ENCODE results near the gene C19orf12. TPM values are rescaled to one million over a fixed set of nuclear protein-coding genes. Genes with fewer than 3 reads are reported as not detected.
"Not testable (repeated sequence)": the region's sequence is repeated elsewhere in the genome, so short reads cannot be mapped to it uniquely, and the experiment has no call there.

C19orf12 gene
- total RNA-seq, 1 donor from 2014 or later = 45.8 TPM

DNA sequence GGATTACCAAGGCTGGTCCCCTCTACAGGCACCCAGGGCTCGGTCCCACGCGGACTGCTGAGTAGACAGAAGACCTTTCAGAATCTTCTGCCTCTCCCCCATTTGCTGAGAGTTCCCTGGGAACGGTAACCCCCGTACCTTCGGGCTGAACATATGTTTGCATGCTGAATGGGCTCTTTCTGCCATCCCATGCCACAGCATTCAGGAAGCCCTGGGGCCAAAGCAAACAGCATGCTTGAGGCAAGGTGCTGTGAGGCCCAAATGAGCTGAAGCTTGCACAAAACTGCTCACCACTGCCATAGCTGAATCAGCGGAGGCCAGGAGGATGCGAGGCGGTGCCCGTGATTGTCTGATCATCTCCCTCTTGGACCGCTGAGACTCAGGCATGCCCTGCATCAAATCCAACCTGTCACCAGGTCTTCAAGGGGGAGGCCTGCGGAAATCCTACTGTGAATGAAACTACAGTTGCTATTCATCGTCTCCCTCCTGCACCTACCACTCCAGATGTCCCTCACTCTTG, 16.3 kb upstream of the C19orf12 start:
- intact Hi-C loops (cut with micrococcal nuclease) = no loop called here

DNA sequence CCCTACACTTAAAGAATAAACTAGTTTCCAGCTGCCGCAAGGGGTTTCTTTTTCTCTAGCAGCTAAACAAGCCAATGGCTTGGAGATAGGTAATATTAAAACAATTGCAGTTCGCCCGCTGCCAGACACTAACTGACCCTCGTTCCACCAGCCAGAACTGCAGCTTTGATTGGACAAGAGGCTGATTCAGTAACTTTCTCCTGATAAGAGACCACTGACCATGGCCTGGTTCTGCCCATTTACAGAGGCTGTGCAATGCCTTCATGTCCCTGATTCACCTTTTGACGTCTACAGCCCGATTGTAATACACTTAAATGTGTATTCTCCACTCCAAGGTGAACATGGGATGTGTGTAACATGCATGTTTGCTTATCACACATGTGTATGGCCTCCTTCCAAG, 12.8 kb upstream of the C19orf12 start:
- intact Hi-C loops (cut with micrococcal nuclease) = no loop called here

DNA sequence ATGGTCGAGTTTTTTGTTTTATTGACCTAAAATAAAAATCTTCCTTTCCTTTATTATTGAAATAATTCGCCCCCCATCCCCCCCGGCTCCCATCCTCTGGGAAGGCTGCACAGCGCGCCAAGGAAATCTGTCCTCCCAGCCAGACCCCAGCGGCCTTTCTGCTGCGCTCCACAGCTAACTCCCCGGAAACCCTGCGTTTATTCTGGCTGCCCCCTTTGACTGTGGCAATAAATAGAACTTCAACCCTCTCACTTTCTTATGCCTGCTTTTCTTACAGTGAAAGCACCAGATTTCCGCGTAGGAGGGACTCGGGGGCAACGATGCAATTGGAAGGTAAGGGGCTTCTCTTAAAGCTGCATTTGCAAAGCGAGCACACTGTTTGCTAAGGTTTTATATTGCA, 9.7 kb upstream of the C19orf12 start:
- intact Hi-C loops (cut with micrococcal nuclease) = no loop called here

DNA sequence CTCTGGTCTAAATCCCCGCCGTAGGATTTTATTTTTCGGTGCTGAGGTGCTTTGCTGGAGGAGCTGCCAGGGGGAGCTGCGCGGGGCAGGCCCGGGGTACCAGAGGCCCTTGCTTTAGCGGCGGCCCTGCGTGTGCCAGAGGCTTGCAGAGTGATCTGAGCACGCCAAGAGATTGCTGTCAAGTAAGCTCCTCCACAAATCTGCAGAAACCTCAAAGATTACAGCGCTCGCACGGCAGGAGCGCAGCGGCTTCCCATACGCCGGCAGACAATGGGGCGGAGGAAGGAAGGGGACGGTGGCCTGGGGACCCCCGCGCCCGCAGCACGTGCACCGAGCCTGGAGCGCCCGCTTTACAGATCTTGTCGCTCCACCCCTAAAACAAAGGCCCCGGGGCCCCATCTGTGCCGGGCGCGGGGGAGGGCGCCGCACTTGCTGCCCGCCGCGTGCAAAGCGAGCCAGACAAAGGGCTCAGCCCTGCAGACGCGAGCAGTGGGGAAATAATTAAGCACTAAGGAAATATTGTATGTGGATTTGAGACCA, 9.1 kb upstream of the C19orf12 start:
- intact Hi-C loops (cut with micrococcal nuclease) = no loop called here

DNA sequence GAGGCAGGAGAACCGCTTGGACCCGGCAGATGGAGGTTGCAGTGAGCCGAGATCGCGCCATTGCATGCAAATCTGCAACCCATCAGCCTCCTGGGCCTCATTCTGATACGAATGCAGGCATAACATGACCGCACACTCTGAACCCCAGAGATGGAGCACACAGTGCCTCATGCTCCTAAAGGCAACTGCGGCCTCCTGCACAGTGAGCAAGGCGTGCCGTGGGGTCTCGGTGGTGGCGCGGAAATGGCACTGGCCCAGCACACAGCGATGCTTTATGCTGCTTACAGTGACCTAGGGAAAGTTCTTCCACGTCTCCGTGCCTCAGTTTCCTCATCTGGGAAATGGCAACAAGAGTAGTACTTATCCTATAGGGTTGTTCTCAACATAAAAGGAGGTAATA, 2.0 kb upstream of the C19orf12 start:
- intact Hi-C loops (cut with micrococcal nuclease) = loop anchor here (2.0 to 5.0 kb wide), 2 partner anchors 44 to 190 kb away; partner anchors contain the start of gene VSTM2B

DNA sequence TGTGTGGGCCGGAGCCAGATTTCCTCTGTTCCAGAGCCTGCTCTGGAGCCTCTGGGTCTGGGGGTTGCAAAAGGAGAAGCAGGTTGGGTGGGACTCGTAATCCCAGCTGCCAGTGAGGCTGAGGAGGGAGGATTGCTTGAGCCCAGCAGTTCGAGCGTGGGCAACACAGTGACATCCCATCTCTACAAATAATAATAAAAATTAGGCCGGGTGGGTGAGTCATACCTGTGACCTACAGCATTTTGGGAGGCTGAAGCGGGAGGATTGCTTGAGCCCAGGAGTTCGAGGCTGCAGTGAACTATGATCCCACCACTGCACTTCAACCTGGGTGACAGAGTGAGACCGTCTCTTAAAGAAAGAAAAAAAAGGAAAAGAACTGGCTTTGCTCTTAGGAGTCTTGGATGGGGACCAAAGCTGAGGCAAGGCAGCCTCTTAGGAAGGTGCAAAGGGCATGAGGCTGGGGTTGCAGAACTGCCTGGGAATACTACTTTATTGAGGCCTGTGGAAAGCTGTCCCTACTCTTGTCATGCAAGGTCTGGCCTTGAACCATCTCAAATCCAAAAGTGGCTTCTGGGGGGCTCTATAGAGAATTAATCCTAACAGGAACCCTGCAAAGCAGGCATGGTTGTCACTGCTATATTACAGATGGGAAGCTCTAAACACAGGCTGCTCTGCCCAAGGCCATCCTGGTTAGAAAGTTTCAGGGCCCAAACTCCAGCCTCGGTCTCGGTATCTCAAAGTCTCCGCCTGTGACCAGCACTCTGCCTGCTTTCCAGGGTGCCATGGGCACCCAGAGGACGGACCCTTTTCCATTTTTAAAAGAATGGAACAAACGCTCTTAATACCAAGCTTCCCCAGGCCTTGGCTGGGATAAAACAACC, 880 bp upstream of the C19orf12 start:
- intact Hi-C loops (cut with micrococcal nuclease) = loop anchor here (1.0 to 5.0 kb wide), 7 partner anchors 11 to 189 kb away; partner anchors contain the start of genes POP4 and VSTM2B

DNA sequence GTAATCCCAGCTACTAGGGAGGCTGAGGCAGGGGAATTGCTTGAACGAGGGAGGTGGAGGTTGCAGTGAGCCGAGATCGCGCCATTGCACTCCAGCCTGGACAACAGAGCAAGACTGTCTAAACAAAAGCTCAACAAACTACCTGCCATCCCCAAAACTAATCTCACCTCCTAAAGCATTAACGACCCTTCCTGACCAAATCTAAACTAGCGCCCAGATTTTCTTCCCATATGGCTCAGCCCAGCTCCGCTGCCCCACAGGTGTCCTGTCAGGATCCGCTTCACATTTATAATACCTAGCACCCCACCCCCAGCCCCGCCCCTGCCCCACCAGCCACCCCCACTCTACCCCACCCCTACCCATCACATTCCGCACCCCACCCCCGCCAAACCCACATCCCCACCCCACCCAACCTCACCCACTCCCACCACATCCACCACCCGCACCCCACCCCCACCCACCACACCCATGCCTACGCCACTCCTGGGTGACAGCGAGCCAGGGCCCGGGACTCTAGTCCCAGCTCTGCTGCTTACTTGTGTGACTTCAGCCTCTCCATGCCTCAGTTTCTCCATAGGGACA, 599 bp downstream of the C19orf12 start:
- intact Hi-C loops (cut with micrococcal nuclease) = no loop called here

DNA sequence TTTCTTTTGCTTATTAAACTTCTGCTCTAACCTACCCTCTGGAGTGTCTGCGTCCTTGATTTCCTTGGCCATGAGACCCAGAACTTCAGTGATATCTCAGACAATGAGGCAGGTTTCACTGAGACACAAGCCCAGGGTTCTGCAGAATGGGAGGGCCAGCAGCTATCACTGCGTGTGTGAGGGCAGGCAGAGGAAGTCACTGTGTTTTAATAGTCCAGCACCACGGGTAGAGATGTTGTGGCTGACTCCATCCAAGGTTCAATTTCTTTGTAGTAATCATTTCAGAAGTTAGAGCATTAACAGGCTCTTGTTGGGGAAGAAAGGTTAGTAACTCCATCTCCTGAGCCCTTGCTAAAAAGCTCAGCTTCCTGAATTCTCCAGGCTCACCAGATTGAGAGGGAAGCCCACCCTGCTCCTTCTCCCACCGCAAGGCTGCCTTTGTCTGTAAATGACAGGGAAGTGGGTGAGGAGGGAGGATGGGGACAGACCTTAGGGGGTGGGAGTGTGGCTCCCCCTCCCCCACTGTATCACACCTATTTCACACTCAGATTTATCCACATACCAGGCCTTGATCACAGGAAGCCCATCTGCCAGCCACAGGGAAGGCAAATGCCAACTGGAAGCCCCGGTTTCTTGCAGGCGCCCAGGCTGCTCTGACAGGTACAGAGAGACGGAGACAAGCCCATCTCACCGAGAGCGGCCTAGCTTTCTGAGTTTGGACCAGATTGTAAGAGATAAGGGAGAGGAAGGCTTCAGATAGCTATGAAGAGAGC, 2.1 kb downstream of the C19orf12 start:
- intact Hi-C loops (cut with micrococcal nuclease) = loop anchor here (1.0 kb wide), 1 partner anchor 228 kb away; no protein-coding TSS in a partner anchor

DNA sequence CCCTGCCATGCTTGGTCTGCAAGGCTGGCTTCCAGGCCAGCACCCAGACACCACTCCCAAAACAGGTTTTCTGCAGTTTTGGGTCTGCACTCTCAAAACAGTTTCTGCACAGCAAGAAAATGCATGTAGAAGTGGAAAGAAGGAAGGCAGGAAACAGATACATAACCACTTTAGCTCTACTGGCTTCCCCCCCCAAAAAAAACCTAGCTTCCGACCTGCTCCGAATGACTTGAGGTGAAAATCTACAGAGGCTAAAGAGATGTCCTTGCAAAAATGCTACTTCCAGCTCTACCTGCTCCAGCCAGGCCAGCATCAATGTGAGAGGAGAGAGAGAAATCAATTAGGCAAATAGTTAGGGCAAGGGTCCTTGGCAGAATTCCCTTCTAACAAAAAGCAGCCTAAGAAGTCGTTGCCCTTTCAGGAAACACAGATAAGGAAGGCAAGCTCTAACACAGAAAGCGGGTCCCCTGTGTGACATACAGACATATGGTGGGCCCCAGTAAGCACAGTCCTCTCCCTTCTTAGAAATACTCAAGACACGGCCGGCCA, 3.4 kb downstream of the C19orf12 start:
- intact Hi-C loops (cut with micrococcal nuclease) = no loop called here

DNA sequence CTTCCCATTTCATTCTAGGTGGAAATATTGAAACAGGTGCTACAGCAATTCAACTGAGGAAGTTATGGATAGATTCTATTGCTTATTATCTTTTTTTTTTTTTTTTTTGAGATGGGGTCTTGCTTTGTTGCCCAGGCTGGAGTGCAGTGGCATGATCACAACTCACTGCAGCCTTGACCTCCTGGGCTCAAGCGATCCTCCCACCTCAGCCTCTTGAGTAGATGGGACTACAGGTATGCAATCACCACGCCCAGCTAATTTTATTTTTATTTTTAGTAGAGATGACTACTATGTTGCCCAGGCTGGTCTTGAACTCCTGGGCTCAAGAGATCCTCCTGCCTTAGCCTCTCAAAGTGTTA, 5.6 kb downstream of the C19orf12 start:
- intact Hi-C loops (cut with micrococcal nuclease) = not testable (repeated sequence)

DNA sequence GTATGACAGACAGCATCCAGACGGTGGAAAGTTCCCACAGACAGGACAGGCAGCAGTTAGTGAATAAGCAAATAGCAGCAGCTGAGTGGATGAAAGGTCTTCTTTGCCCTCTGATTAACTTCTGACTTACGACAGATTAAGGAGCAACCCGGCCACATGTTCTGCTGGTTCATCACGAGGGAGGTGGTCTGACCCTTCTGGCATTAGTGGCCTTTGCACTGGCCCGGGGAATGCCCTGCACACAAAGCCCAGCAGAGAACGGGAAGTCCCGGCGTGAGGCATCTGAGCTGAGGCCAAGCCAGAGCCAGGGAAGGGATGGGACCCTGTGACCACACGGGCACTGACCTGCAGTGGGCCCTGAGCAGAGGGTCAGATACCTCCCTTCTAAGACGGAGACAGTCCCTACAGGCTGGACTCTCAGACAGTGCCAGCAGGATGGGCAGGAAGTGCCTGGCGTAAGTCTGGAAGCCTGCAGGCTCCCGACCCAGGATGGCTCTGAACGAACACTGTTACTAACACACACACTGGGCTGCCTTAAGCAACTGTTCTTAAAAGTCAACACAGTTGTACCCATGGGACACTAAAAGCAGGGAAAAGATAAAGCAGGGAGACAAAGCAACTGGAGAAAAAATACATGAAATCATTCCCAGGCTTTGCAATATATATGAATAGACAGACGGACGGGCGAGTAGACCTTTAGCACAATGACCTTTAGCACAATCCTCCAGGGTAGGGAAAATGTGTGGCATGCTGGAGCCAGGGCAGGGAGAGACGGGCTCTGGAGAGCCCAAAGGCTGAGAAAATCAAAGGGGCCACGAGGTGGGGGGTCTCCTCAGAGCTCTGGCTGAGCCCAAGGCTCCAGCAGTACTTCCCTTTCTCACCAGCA, 6.3 kb downstream of the C19orf12 start:
- intact Hi-C loops (cut with micrococcal nuclease) = no loop called here

DNA sequence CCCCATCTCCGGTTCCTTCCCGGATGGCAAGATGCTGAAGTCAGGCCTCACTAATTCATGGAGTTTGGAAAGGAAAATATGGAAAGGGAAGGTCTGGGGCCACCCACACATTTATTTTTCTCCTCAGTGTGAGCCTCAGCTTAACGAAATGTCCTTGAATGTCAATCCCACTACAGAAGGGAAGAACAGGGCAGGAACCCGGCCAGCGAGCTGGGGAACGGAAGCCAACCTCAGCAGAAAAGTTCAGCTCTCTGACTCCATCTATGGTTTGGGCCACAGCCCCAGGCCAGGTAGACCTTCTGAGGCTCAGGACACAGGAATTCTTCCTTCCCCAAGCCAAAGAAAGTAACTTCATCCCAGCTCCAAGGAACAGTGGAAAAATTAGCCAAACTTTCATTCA, 8.4 kb downstream of the C19orf12 start:
- intact Hi-C loops (cut with micrococcal nuclease) = no loop called here

DNA sequence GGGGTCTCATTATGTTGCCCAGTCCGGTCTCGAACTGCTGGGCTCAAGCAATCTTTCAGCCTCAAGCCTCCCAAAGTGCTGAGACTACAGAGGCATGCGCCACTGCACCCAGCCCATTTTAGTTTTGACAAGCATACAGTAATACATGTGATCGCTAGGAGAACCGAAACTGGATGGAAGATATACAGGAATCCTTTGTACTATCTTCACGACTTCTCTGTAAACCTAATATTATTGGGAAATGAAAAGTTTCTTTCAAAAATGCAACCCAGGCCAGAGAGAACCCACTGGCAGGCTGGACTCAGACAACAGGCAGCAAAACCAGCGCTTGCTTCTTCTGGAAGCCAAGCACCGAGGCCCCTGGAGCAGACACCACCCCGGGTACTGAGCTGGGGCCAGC, 9.4 kb downstream of the C19orf12 start:
- intact Hi-C loops (cut with micrococcal nuclease) = loop anchor here (1.0 kb wide), 1 partner anchor 11 kb away; no protein-coding TSS in a partner anchor

DNA sequence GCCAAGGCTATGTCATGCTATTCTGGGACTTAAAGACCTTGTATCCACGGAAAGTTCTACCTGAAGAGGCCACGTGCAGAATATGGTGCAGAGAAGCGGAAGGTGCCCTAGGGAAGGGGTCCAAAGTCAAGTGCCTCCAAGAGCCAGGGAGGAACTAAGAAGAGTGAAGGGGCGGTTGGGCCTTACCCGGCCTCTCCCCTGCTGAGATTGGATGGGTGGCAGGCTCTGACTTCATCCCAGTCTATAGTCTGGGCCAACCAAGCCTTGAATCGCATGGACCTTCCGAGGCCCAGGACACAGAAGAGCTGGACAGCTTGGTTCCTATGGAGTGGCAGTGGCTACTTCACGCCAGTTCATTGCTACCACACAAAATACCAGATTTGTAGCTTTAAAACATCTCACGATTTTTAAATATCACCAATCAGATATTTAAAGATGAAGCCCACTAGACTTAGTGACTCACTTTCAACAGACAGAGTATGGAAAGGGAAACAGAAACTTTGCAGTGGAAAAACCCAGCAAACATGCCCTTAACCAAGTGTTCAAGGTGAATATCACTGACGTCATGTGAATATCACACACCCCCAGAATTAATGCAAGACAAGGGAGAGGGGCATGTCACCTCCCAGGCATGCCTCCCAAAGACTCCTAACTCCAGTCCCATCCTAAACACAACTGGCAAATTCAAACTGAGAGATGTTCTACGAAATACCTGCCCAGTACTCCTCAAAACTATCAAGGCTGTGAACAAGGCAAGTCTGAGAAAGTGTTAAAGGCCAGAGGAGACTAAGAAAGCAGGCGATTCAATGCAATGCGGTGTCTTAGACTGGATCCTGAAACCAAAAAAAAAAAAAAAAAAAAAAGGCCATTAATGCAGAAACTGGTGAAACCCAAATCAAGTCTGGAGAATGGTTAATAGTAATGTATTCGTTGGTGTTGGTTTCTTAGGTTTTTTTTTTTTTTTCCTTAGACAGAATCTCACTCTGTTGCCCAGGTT, 10.2 kb downstream of the C19orf12 start:
- intact Hi-C loops (cut with micrococcal nuclease) = loop anchor here (1.0 kb wide), 1 partner anchor 11 kb away; no protein-coding TSS in a partner anchor

DNA sequence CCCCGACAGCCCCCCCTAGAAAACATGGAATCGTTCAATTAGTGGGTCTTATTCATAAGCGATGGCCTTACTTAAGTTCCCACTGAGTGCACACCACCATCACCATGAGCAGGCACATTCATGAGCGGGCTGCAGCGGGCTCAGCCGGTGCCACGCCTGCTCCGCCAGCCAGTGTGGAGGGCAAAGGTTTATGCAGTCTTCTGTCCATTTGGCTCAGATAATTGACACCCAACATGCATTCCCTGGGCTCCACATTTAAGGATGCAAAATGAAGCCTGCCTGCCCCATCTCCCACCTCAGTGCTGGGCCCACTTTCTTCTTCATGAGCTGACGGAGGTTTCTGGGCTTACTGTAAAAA, 12.1 kb downstream of the C19orf12 start:
- intact Hi-C loops (cut with micrococcal nuclease) = no loop called here

DNA sequence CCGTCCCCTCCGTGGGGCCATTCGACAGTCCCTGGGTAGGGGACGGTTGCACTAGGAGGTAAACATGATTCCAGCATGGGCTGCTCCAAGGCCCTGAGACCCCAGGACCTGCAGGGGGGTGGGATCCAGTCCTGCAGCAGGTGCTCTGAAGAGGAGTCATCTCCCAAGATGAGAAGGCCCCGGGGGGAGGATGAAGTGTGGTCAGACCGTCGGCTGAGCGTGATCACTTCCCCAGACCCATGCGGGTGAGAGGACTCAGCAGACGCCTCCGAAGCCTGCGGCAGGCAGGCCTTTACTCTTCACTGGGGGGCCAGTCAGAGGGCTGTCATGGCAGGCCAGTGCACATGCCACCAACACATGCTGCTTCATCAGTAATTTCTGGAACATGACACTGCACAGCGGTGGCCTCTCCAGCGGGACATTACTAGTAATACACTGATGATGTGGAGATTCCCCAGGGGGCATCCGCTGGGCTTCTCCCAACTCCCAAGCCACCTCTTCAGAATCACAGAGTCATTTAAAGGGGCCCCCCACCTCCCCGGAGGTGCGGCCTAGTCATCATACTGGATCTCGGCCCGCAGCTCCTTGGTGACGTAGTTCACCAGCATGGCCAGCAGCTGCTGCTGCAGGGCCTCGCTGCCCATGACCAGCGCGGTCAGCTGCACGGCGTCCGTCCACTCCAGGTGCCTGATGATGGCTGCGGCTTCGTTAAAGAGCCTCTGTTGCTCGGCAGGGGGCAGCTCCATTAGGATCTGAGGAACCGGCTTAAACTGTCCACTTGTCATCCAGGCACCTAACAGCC, 12.7 kb downstream of the C19orf12 start:
- intact Hi-C loops (cut with micrococcal nuclease) = no loop called here

DNA sequence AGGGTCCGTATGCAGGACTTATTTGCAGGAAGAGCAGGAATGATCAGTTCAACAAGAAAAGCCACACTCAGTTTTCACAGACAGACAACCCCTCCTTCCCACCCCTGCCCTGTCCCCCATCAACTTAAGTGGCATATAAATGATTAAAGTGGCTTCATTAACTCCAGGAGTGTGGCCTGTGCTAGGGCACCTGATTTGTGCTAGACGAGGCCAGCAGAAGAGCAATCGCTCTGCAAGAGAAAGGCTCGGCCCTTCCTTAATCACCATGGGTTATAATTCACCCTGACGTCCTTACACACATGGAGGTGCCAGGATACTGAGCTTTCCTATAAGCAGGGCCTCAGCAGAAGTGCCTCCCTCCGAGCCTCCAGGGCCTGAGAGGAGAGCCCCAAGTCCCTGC, 14.6 kb downstream of the C19orf12 start:
- intact Hi-C loops (cut with micrococcal nuclease) = no loop called here

DNA sequence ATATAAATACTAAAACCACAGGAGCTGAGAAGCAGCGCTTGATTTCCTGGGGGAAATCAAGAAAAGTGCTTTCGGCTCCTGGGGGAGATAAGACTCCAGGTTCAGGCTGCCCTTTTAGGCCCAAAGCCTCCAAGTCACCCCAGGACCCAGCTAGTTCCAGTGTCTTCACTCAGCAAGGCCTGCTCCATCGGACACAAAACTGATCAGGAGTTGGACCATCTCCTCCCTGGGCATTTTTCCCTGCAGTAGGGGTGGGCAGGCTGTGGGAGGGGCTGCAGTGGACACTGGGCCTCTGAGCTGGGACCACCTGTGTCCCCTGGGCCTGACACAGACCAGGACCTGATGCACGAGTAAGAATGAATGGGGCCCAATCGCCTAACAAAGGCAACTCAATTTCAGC, 15.2 kb downstream of the C19orf12 start:
- intact Hi-C loops (cut with micrococcal nuclease) = no loop called here

Data from T-helper 2 cell treated with Interferon-gamma antibody and Interleukin-4, amounts not matched to agents 100 ng/mL and 5 ng/mL, for 36 hours (primary cell).